Measurements from ENCODE around the gene CRYAB. TPM values are rescaled to one million over a fixed set of nuclear protein-coding genes. Genes with fewer than 3 reads are reported as not detected.
"Not testable (repeated sequence)": the region's sequence is repeated elsewhere in the genome, so short reads cannot be mapped to it uniquely, and the experiment has no call there.

Gene CRYAB
- total RNA-seq, 1 donor from 2014 or later: not detected

- H3K4me1 Mint-ChIP-seq (ENCODE audit: unreplicated experiment): peaks cover 18% of the 10 kb centered on the region
These were observed 22.7 kb upstream of the CRYAB start for GRCh38 chr11:111934306-111934705.

GRCh38 chr11:111933872-111934271 is 22.3 kb upstream of the CRYAB start:
- H3K4me3 Mint-ChIP-seq (ENCODE audit: unreplicated experiment): no peak overlapping the region
- no peak for TF ChIP-seq CTCF (IDR thresholded peaks at IDR 0.05; ENCODE audit: unreplicated experiment)
- H3K27ac Mint-ChIP-seq (ENCODE audit: unreplicated experiment): no peak overlapping the region
- peaks cover 17% of the 10 kb centered on the region for H3K4me1 Mint-ChIP-seq (ENCODE audit: unreplicated experiment)
- no peaks in the 10 kb centered on the region for H3K27me3 Mint-ChIP-seq (ENCODE audit: unreplicated experiment)
- no peak for DNase-seq (ENCODE audit: low spot score)
- H3K36me3 Mint-ChIP-seq (ENCODE audit: low read depth, unreplicated experiment): no peaks in the 10 kb centered on the region
- no peaks in the 10 kb centered on the region for H3K9me3 Mint-ChIP-seq (ENCODE audit: unreplicated experiment)

More at GRCh38 chr11:111934306-111934705, 22.7 kb upstream of the CRYAB start:
- no peak for TF ChIP-seq CTCF (IDR thresholded peaks at IDR 0.05; ENCODE audit: unreplicated experiment)
- DNase-seq (ENCODE audit: low spot score): no peak
- no peaks in the 10 kb centered on the region for H3K9me3 Mint-ChIP-seq (ENCODE audit: unreplicated experiment)
- no peak overlapping the region for H3K4me3 Mint-ChIP-seq (ENCODE audit: unreplicated experiment)
- peaks cover under 1% of the 10 kb centered on the region for H3K27me3 Mint-ChIP-seq (ENCODE audit: unreplicated experiment)
- no peaks in the 10 kb centered on the region for H3K36me3 Mint-ChIP-seq (ENCODE audit: low read depth, unreplicated experiment)
- H3K27ac Mint-ChIP-seq (ENCODE audit: unreplicated experiment): no peak overlapping the region

GRCh38 chr11:111933176-111933575 is 21.6 kb upstream of the CRYAB start:
- not testable (repeated sequence) for H3K4me1 Mint-ChIP-seq (ENCODE audit: unreplicated experiment); H3K36me3 Mint-ChIP-seq (ENCODE audit: low read depth, unreplicated experiment); DNase-seq (ENCODE audit: low spot score); H3K27ac Mint-ChIP-seq (ENCODE audit: unreplicated experiment); H3K4me3 Mint-ChIP-seq (ENCODE audit: unreplicated experiment); H3K27me3 Mint-ChIP-seq (ENCODE audit: unreplicated experiment); H3K9me3 Mint-ChIP-seq (ENCODE audit: unreplicated experiment)

GRCh38 chr11:111932611-111932950 is 21.0 kb upstream of the CRYAB start:
- peaks cover 4% of the 10 kb centered on the region for H3K4me1 Mint-ChIP-seq (ENCODE audit: unreplicated experiment)
- no peaks in the 10 kb centered on the region for H3K36me3 Mint-ChIP-seq (ENCODE audit: low read depth, unreplicated experiment)
- H3K27ac Mint-ChIP-seq (ENCODE audit: unreplicated experiment): no peak overlapping the region
- no peak for TF ChIP-seq CTCF (IDR thresholded peaks at IDR 0.05; ENCODE audit: unreplicated experiment)
- no peak overlapping the region for H3K4me3 Mint-ChIP-seq (ENCODE audit: unreplicated experiment)
- H3K9me3 Mint-ChIP-seq (ENCODE audit: unreplicated experiment): no peaks in the 10 kb centered on the region
- DNase-seq (ENCODE audit: low spot score): no peak
- no peaks in the 10 kb centered on the region for H3K27me3 Mint-ChIP-seq (ENCODE audit: unreplicated experiment)

- H3K27ac Mint-ChIP-seq (ENCODE audit: unreplicated experiment): no peak overlapping the region
- no peaks in the 10 kb centered on the region for H3K36me3 Mint-ChIP-seq (ENCODE audit: low read depth, unreplicated experiment)
- no peak for TF ChIP-seq CTCF (IDR thresholded peaks at IDR 0.05; ENCODE audit: unreplicated experiment)
- DNase-seq (ENCODE audit: low spot score): no peak
- no peaks in the 10 kb centered on the region for H3K9me3 Mint-ChIP-seq (ENCODE audit: unreplicated experiment)
- no peaks in the 10 kb centered on the region for H3K27me3 Mint-ChIP-seq (ENCODE audit: unreplicated experiment)
- peaks cover 8% of the 10 kb centered on the region for H3K4me1 Mint-ChIP-seq (ENCODE audit: unreplicated experiment)
- H3K4me3 Mint-ChIP-seq (ENCODE audit: unreplicated experiment): no peak overlapping the region
These were observed 18.9 kb upstream of the CRYAB start for GRCh38 chr11:111930472-111930871.

Measured in endothelial cell (in vitro differentiated cells).